Neural cell (in vitro differentiated cells): ENCODE data around the gene ANHX.
"Not testable (repeated sequence)": the region's sequence is repeated elsewhere in the genome, so short reads cannot be mapped to it uniquely, and the experiment has no call there.

Source experiments
- CTCF ChIP-seq: fragments of 450-650 bp; IDR thresholded peaks from 2 replicates; pipeline ENCODE4 v1.5.1; 2014; ENCODE audit warnings: antibody characterized with exemption, mild to moderate bottlenecking, moderate library complexity; ENCODE audit not compliant: poor library complexity, severe bottlenecking
- MXI1 ChIP-seq: fragments of 450-650 bp; conservative IDR thresholded peaks from 2 replicates; pipeline ENCODE4 v1.6.1; 2014; ENCODE audit warnings: antibody characterized with exemption, mild to moderate bottlenecking; ENCODE audit not compliant: poor library complexity, severe bottlenecking
- POLR2AphosphoS5 ChIP-seq: IDR thresholded peaks from 2 replicates; pipeline ENCODE4 v1.6.1; 2012
- REST ChIP-seq: IDR thresholded peaks from 2 replicates; pipeline ENCODE4 v1.6.1; 2012; ENCODE audit warnings: borderline replicate concordance
- TAF1 ChIP-seq: IDR thresholded peaks from 2 replicates; pipeline ENCODE4 v1.6.1; 2012; ENCODE audit warnings: low read depth

- not testable (repeated sequence) for TF ChIP-seq CTCF, REST, TAF1, MXI1, POLR2AphosphoS5
Observed at GRCh38 chr12:133264668-133265067, 29.0 kb upstream of the ANHX start.
